Activated CD8-positive, alpha-beta T cell treated with anti-CD3 and anti-CD28 coated beads, Interleukin-2, amount 10 ng/mL, durations not matched to agents 7 days and 5 days (primary cell): ENCODE measurements around the gene RNF212B. TPM values are rescaled to one million over a fixed set of nuclear protein-coding genes. Genes with fewer than 3 reads are reported as not detected.
"Not testable (repeated sequence)": the region's sequence is repeated elsewhere in the genome, so short reads cannot be mapped to it uniquely, and the experiment has no call there.

Source experiments
- ATAC-seq: fragments of 150-1000 bp; cut with Tn5 transposase; one replicate; pipeline ENCODE4 v1.10.0; 2021; ENCODE audit warnings: moderate library complexity
- CTCF ChIA-PET: fragments of 350-600 bp; sonication (Branson Sonifier 250); formaldehyde crosslinking; loops from one replicate; lab custom pipeline; 2021; ENCODE audit warnings: antibody characterized with exemption; lab: Charles Lee
- POLR2A ChIA-PET: fragments of 350-600 bp; sonication (Branson Sonifier 250); formaldehyde crosslinking; loops from one replicate; lab custom pipeline; 2021; ENCODE audit warnings: antibody characterized with exemption; lab: Charles Lee
- DNase-seq: peaks from one replicate; pipeline ENCODE4 v3.0.0-alpha.2; 2020
- H3K27ac Mint-ChIP-seq: one replicate; pipeline ENCODE4 v1.8.0; 2021; ENCODE audit warnings: mild to moderate bottlenecking, mixed read lengths
- H3K27me3 Mint-ChIP-seq: one replicate; pipeline ENCODE4 v1.8.0; 2021; ENCODE audit warnings: low read depth, mixed read lengths
- H3K36me3 Mint-ChIP-seq: one replicate; pipeline ENCODE4 v1.8.0; 2021; ENCODE audit warnings: low read depth, mixed read lengths
- H3K4me1 Mint-ChIP-seq: one replicate; pipeline ENCODE4 v1.8.0; 2021; ENCODE audit warnings: low read depth, mixed read lengths
- H3K4me3 Mint-ChIP-seq: one replicate; pipeline ENCODE4 v1.8.0; 2021; ENCODE audit warnings: mild to moderate bottlenecking, mixed read lengths
- H3K9me3 Mint-ChIP-seq: one replicate; pipeline ENCODE4 v1.8.0; 2022; ENCODE audit warnings: mixed read lengths; ENCODE audit not compliant: insufficient read depth
- total RNA-seq, 2 experiments: library from RNA; stranded (reverse); gene quantifications; one replicate each; pipeline ENCODE4 v1.2.3, GENCODE V29; 2021

The RNF212B gene
- total RNA-seq, 2 experiments from 2014 or later = not detected

- ATAC-seq (no peak), DNase-seq (no peak)
- H3K27ac Mint-ChIP-seq = no peak overlapping the region
- H3K9me3 Mint-ChIP-seq = no peaks in the 10 kb centered on the region
- CTCF ChIA-PET = no interaction called here
- POLR2A ChIA-PET = no interaction called here
- peaks cover 20% of the 10 kb centered on the region for H3K27me3 Mint-ChIP-seq
- no peak overlapping the region for H3K4me3 Mint-ChIP-seq
- no peaks in the 10 kb centered on the region for H3K36me3 Mint-ChIP-seq
- no peaks in the 10 kb centered on the region for H3K4me1 Mint-ChIP-seq
Measured at GRCh38 chr14:23215421-23215820, 22.3 kb upstream of the RNF212B start.

GRCh38 chr14:23217032-23218020, 20.4 kb upstream of the RNF212B start:
- Mint-ChIP-seq H3K27me3 (peaks cover 27% of the 10 kb centered on the region), H3K36me3 (no peaks in the 10 kb centered on the region), H3K27ac (no peak overlapping the region), H3K4me3 (no peak overlapping the region), H3K4me1 (no peaks in the 10 kb centered on the region), H3K9me3 (no peaks in the 10 kb centered on the region)
- ATAC-seq (no peak), DNase-seq (no peak)
- ChIA-PET POLR2A (no interaction called here), CTCF (interaction anchor here (1.9 kb wide), 1 partner anchor 96 kb away, joined by 8 read pairs; no protein-coding TSS in a partner anchor)

GRCh38 chr14:23219075-23219474, 18.7 kb upstream of the RNF212B start:
- CTCF ChIA-PET = no interaction called here
- Mint-ChIP-seq H3K36me3 (no peaks in the 10 kb centered on the region), H3K27me3 (peaks cover 27% of the 10 kb centered on the region), H3K27ac (no peak overlapping the region), H3K9me3 (no peaks in the 10 kb centered on the region), H3K4me1 (no peaks in the 10 kb centered on the region), H3K4me3 (no peak overlapping the region)
- POLR2A ChIA-PET = no interaction called here
- no peak for ATAC-seq
- no peak for DNase-seq

- DNase-seq, H3K27ac Mint-ChIP-seq, H3K4me3 Mint-ChIP-seq, H3K36me3 Mint-ChIP-seq, H3K9me3 Mint-ChIP-seq, H3K4me1 Mint-ChIP-seq, CTCF ChIA-PET, ATAC-seq: not testable (repeated sequence)
- peaks cover 33% of the 10 kb centered on the region for H3K27me3 Mint-ChIP-seq
- POLR2A ChIA-PET = interaction anchor here (1.0 kb wide), 1 partner anchor 46 kb away, joined by 3 read pairs; no protein-coding TSS in a partner anchor
Measured at GRCh38 chr14:23224958-23225357, 12.8 kb upstream of the RNF212B start.

- Mint-ChIP-seq H3K27me3 (peaks cover 21% of the 10 kb centered on the region), H3K4me1 (no peaks in the 10 kb centered on the region), H3K36me3 (no peaks in the 10 kb centered on the region), H3K27ac (no peak overlapping the region), H3K4me3 (no peak overlapping the region), H3K9me3 (no peaks in the 10 kb centered on the region)
- POLR2A ChIA-PET = no interaction called here
- DNase-seq (no peak), ATAC-seq (no peak)
- CTCF ChIA-PET = no interaction called here
Measured at GRCh38 chr14:23227566-23227965, 10.2 kb upstream of the RNF212B start.

- Mint-ChIP-seq H3K4me3 (no peak overlapping the region), H3K36me3 (no peaks in the 10 kb centered on the region), H3K27me3 (peaks cover 19% of the 10 kb centered on the region), H3K9me3 (no peaks in the 10 kb centered on the region), H3K27ac (no peak overlapping the region), H3K4me1 (no peaks in the 10 kb centered on the region)
- ChIA-PET CTCF (no interaction called here), POLR2A (no interaction called here)
- DNase-seq (no peak), ATAC-seq (no peak)
Measured at GRCh38 chr14:23228812-23229211, 8.9 kb upstream of the RNF212B start.

GRCh38 chr14:23232241-23232808, 5.4 kb upstream of the RNF212B start:
- POLR2A ChIA-PET, H3K36me3 Mint-ChIP-seq, H3K4me1 Mint-ChIP-seq, H3K4me3 Mint-ChIP-seq, H3K27ac Mint-ChIP-seq, ATAC-seq, DNase-seq, H3K9me3 Mint-ChIP-seq, CTCF ChIA-PET: not testable (repeated sequence)
- peaks cover 12% of the 10 kb centered on the region for H3K27me3 Mint-ChIP-seq

GRCh38 chr14:23240661-23241060, 2.9 kb downstream of the RNF212B start:
- Mint-ChIP-seq H3K27ac (no peak overlapping the region), H3K4me3 (no peak overlapping the region), H3K4me1 (peaks cover 6% of the 10 kb centered on the region), H3K27me3 (peaks cover 22% of the 10 kb centered on the region), H3K9me3 (no peaks in the 10 kb centered on the region), H3K36me3 (no peaks in the 10 kb centered on the region)
- DNase-seq = no peak
- POLR2A ChIA-PET = no interaction called here
- CTCF ChIA-PET = no interaction called here
- ATAC-seq = no peak

- CTCF ChIA-PET = interaction anchor here (1.2 kb wide), 1 partner anchor 19 kb away, joined by 3 read pairs; no protein-coding TSS in a partner anchor
- POLR2A ChIA-PET = not testable (repeated sequence)
Measured at GRCh38 chr14:23241061-23241715, 3.5 kb downstream of the RNF212B start.

GRCh38 chr14:23242076-23242475, 4.3 kb downstream of the RNF212B start:
- peaks cover 23% of the 10 kb centered on the region for H3K27me3 Mint-ChIP-seq
- no peak overlapping the region for H3K4me3 Mint-ChIP-seq
- peaks cover 6% of the 10 kb centered on the region for H3K4me1 Mint-ChIP-seq
- no peaks in the 10 kb centered on the region for H3K36me3 Mint-ChIP-seq
- H3K27ac Mint-ChIP-seq = no peak overlapping the region
- ChIA-PET POLR2A (no interaction called here), CTCF (interaction anchor here (1.2 kb wide), 1 partner anchor 18 kb away, joined by 3 read pairs; no protein-coding TSS in a partner anchor)
- ATAC-seq (no peak), DNase-seq (no peak)
- no peaks in the 10 kb centered on the region for H3K9me3 Mint-ChIP-seq

More at GRCh38 chr14:23241061-23241715, 3.5 kb downstream of the RNF212B start:
- not testable (repeated sequence) for DNase-seq, H3K4me1 Mint-ChIP-seq, H3K27ac Mint-ChIP-seq, ATAC-seq, H3K9me3 Mint-ChIP-seq, H3K4me3 Mint-ChIP-seq, H3K36me3 Mint-ChIP-seq
- peaks cover 23% of the 10 kb centered on the region for H3K27me3 Mint-ChIP-seq

- ChIA-PET POLR2A (no interaction called here), CTCF (no interaction called here)
- peaks cover 1% of the 10 kb centered on the region for H3K4me1 Mint-ChIP-seq
- H3K4me3 Mint-ChIP-seq = no peak overlapping the region
- no peaks in the 10 kb centered on the region for H3K36me3 Mint-ChIP-seq
- no peak for DNase-seq
- H3K27ac Mint-ChIP-seq = no peak overlapping the region
- no peak for ATAC-seq
- no peaks in the 10 kb centered on the region for H3K9me3 Mint-ChIP-seq
- peaks cover 19% of the 10 kb centered on the region for H3K27me3 Mint-ChIP-seq
Measured at GRCh38 chr14:23243066-23243465, 5.3 kb downstream of the RNF212B start.
